Astrocyte of the spinal cord (primary cell): ENCODE data around the gene RNF144A.

ENCODE experiments used
- DNase-seq: peaks from one replicate; pipeline ENCODE4 v3.0.0; 2011; ENCODE audit warnings: low read depth, low spot score
- H3K4me3 ChIP-seq: 2 replicates; pipeline ENCODE4 v1.5.1; 2011; ENCODE audit warnings: low read depth, mild to moderate bottlenecking, low read length, moderate library complexity
- CTCF ChIP-seq: IDR thresholded peaks from 2 replicates; pipeline ENCODE4 v1.5.1; 2012; ENCODE audit warnings: low read depth, mild to moderate bottlenecking, low read length, inconsistent platforms
- in situ Hi-C: cut with HindIII; loops from 2 replicates; pipeline ENCODE4 v1.10.0; 2017; ENCODE audit warnings: low sequenced_read_pairs

The RNF144A gene

GRCh38 chr2:7035884-7036283, 118.7 kb downstream of the RNF144A start:
- TF ChIP-seq CTCF: no peak

GRCh38 chr2:7037340-7038333, 120.4 kb downstream of the RNF144A start:
- H3K4me3 ChIP-seq: no peak overlapping the region
- peak; percentile 83 for TF ChIP-seq CTCF
- DNase-seq: peak; percentile 70
- in situ Hi-C loops: no loop called here

More at GRCh38 chr2:7035884-7036283, 118.7 kb downstream of the RNF144A start:
- in situ Hi-C loops: no loop called here
- H3K4me3 ChIP-seq: no peak overlapping the region
- no peak for DNase-seq

GRCh38 chr2:7040547-7040946, 123.3 kb downstream of the RNF144A start:
- no peak for DNase-seq
- in situ Hi-C loops: no loop called here
- no peak for TF ChIP-seq CTCF
- H3K4me3 ChIP-seq: no peak overlapping the region

GRCh38 chr2:7041421-7041820, 124.2 kb downstream of the RNF144A start:
- no peak for DNase-seq
- TF ChIP-seq CTCF: no peak
- no peak overlapping the region for H3K4me3 ChIP-seq
- in situ Hi-C loops: no loop called here

GRCh38 chr2:7043690-7044089, 126.5 kb downstream of the RNF144A start:
- in situ Hi-C loops: no loop called here
- TF ChIP-seq CTCF: no peak
- H3K4me3 ChIP-seq: no peak overlapping the region
- no peak for DNase-seq

GRCh38 chr2:7044253-7045250, 127.3 kb downstream of the RNF144A start:
- H3K4me3 ChIP-seq: no peak overlapping the region
- peak; percentile 62 for DNase-seq
- in situ Hi-C loops: no loop called here
- TF ChIP-seq CTCF: peak; percentile 99
